GM21825 (cell line): Measurements from ENCODE around the gene SLC25A33.

ENCODE experiments used
- ATAC-seq: cut with Tn5 transposase; IDR thresholded peaks from one replicate; pipeline ENCODE4 v1.9.1; 2021; ENCODE audit warnings: mild to moderate bottlenecking, moderate library complexity; ENCODE audit not compliant: unreplicated experiment

SLC25A33 gene

DNA sequence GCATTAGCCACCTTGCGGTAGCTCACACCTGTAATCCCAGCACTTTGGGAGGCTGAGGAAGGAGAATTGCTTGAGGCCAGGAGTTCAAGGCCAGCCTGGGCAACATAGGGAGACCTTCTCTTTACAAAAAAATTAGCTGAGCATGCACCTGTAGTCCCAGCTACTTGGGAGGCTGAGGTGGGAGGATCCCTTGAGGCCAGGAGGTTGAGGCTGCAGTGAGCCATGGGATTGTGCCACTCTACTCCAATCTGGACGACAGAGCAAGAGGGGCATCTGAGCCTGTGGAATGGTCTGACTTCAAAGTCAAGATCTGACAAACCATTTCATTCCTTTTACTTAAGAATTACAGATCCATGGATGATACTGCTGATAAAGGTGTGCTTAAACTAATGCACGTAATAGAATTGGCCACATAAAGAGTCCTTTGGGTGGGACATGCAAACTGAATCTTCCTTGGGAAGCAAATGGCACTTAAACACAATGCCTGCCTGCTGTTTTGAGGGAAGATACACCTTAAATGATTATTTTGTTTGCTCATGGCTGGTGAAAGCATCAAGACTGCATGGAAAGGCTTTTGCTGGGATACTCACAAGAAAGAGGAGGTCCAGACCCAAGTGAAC is 47.0 kb downstream of the SLC25A33 start:
- ATAC-seq, result no peak

DNA sequence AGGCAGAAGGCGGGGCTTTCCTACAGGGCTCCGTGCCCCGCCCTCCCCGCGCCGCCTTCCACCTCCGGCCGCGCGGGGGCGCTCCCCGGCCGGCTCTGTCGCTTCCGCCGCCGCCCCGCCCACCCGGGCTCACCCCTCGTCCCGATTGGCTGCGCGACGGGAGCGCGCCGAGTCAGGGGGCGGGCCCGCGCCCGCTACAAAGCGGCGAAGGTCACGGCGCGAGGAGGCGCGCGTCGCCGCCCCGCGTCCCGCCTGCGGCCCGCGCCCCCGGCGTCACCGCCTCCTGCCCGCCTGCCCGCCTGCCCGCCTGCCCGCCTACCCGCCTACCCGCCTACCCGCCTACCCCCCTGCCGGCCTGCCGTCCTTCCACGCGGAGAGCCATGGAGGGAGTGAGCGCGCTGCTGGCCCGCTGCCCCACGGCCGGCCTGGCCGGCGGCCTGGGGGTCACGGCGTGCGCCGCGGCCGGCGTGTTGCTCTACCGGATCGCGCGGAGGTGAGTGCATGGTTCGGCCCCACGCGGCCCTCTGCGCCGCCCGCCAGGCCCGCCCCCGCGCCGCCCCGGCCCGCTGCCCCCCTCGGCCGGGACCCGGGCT is 49.4 kb downstream of the SLC25A33 start, which contains the start of gene TMEM201:
Gene TMEM201 (plus strand): TSS at position 361 of the 593 bp plus-strand sequence. CDS start 20 bp downstream, at position 381.
- ATAC-seq, result peak; percentile 74

DNA sequence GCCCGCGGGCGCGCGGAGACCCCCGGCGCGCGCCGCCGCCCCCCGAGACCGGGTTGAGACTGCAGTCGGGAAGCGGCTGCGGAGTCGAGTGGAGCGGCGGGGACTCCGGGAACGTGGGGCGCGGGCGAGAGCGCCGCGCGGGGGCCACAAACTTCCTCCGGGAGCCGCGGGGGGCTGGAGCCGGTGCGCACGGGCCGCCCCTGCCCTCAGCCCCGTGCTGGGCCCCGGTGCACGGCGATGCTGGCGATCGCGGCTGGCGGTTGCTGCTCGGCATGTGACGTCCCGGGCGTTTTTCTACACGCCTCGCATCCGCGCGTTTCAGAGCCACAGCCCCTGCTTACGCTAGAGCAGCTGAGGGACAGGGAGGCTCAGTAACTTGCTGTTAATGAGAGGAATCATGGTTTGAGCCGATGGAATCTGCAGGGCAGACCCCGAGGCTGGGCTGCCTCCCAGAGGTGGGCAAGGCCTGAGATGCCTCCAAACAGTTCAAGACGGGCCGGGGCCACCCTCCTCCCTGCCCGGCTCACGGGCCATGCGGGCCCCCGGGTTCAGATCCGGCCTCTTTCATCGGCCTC is 50.0 kb downstream of the SLC25A33 start:
- ATAC-seq, result peak; percentile 11

DNA sequence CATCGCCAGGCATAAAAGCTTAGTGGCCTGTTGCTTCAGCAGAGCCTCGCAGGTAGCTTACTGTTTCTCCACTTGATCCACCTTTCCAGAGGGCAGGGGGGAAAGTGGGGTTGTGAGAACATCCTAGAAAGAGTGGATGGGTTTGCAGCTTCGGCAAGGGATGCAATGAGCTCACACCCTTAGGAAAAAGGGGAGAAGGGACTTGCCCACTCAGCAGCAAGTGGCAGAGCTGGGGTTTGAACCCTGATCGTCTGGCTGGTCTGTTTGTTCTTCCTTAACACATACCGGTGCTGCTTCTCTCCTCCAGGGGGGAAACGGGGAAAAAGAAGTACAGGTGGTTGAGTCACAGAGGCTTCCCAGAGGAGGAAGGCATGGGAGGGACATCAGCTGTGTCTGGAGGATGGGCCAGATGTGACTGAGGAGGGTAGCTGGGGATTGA is 50.5 kb downstream of the SLC25A33 start:
- no peak for ATAC-seq

DNA sequence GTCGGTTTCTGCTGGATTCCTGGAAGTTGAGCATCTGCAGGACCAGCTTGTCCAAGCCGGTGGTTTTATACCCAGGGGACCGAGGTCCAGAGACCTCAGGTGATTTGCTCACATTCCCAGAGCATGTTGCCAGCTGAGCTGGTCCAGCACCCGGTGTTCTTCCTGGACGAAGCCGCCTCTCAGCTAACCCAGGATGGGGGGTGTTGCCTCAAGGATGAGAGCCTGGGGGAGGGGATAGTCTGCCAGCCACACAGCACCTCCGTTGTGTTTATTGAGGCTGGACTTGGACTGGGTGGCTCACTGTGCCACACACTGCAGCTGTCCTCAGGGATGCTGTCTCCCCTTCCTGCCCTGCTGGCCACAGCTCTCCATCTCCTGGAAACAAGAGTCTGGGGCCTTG is 50.9 kb downstream of the SLC25A33 start:
- ATAC-seq, result no peak

DNA sequence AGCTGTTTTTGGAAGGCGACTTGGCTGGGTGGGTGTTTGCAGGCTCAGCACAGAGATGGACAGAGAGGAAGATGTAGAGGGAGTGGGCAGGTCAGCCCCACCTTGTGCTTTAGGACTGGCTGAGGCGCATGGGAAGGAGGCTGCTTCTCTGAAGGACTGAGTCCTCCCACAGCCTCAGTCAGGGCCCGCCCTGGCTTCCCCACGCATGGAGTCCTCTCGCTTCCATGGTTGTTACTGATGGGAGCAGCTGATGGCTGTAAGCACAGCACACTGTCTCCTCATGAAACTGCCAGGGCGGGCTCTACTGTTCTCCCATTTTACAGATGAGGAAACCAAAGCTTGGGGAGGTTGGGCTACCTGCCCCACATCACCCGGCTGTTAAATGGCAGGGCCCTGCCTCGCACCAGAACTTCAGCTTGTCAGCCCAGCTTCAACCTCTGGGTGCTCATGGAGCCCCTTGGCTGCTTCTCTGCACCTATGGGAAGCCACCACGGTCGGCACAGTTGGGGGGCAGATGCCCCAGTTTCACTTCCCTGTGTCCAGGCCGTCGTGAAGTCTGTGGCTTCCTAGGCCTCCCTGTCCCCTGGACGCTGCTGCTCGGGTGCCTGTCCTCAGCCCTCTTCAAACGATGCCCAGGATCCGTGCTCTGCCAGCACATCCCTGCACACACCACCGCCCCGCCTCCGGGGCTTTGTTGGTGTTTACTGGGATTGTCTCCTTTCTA is 51.8 kb downstream of the SLC25A33 start:
- ATAC-seq, result no peak

DNA sequence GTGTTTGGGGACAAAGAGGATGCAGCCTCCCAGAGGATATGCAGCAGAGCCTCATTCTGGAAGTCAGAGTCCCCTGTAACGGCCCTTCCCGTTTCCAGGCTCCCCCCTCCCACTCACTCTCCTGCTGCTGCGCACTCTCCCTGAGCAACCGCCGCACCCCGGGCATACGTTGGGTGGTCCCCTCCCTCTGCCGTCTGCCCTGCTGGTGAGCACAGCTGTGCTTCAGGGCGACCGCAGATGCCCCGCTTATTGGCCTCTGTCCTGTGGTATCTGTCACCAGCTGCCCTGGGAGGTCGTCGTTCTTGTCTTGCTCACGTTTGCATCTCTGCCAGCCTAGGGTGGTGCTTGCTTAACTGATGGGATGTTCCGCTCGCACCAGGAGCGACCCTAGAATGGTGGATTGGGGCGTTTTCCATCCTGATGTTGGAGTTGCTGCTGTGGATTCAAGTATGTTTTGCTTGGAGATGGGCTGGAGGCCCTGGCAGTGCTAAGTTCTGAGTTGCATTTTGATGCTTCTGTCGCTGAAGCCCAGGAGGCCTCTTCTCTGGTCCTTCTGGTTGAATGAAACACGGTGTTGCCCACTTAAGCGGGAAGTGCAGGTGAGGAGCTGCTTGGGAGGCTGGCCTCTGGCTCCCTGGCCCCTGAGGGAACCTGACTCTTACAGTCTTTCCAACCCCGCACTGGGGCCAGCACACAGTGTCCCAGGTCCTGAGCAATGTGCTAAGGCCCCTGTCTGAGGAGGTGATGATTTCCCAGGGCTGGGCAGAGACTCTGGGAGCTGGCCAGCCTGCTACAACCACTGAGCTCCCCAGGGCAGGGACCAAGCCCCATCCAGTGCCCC is 52.6 kb downstream of the SLC25A33 start:
- no peak for ATAC-seq

DNA sequence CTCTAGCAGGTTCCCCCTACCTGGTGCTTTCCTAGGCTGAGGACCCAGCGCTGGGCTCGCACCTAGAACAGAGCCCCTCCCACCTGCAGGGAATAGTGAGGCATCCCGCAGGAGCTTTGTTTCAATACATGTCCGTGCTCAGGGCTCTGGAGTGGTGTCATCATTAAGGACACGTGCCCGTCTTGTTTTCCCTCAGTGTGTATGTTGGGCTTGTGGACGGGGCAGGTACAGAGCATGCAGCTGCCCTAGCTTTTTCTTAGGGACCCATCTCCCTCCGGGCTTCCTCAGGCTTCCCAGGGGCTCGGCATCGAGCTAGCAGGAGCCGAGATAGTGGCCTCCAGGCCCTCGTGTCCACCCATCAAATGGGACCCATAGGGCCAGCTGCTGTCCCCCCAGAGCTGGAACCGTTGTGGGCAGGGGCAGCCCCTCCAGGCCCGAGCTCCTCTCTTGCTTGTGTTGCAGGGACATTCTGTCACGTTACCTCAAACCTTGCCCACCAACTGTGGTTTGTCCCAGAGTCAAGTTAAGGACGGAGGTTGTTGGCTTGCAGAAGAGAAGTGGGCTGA is 53.3 kb downstream of the SLC25A33 start:
- no peak for ATAC-seq

DNA sequence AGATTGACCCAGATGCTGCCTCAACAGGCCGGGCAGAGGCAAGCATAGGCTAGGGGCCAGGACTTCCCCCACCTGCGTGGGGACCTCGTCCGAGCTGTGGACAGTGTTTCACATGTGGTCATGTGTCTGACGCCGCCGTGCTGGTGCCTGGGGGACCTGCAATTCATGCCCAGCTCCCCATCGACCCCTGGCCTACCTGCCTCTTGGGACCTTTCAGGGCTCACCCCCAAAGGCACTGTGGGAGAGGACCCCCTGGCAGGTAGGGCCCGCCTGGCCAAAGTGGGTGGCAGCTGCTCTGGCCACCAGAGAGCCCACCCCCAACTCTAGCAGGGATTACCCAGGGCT is 53.9 kb downstream of the SLC25A33 start:
- ATAC-seq, result no peak

DNA sequence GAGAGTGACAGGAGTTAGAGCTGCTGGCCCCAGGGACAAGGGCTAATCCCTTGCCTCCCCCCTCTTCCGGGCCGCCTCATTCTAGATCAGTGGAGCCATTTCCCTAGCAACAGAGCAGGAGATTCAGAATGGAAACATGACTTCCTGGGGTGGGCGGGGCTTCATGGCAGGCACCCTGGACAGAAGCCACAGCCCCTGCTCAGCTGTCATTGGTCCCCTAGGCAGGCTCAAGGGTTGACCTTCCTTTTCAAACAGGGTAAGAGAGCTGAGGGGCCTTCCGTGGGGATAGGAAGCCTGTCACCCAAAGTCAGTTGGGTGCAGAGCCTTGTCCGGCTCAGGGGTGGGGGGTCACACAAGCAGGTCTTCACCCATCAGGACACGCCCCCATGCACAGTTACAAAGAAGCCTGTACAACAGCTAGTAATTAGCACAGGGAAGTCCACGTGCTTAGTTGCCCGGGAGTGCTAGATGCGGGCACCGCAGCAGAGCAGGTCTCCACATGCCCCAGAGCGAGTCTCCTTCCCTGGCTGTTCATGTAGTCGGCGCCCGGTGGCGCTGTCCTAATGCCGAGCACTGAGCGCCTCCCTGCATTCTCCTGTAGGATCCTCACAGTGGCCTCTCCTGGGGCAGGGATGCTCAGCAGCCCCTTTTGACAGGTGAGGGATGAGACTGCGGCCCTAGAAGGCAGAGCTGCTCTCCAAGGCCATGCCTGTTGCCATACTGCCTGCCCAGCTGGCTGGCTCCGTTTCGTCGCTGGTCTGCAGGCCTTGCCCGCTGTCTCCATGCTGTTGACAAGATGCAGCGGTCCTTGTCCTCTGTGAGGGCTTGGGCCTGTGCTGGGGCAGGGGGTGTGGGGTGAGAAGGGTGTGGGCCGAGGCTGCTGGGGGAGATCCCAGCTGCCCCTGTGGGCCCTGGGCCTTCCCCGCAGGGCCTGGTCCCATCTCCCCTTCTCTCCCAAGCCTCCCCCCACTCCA is 54.5 kb downstream of the SLC25A33 start:
- no peak for ATAC-seq

DNA sequence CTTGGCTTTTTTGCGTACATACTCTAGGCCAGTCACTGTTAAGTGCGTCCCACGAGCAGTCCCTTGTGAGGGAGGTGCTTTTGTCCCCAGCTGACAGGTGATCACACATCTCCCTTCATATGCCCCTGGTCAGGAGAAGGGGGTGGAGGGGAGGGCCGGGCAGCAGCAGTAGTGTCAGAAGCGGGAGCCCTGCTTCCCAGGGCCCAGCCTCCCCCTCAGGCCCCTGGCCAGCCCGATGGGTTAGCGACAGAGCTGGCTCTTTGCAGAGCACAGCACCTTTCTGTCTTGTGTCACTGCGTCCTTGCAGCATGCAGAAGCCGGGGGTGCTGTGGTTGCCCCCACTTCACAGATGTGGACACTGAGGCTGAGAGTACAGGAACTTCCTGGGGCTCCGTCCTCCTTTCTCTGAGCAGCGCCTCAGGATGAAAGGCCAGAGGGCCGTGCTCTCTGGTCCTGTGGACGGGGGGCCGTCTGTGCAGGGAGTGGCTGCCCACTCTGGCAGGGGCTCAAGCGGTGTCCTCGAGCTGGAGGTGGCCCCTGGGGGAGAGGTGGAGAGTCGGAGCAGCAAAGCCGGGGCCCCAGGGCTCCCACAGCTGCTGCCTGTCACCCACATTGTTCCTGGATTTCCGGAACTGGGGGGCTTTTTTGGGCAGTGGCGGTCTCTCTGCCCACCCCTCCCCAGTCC is 55.3 kb downstream of the SLC25A33 start:
- ATAC-seq, result no peak

DNA sequence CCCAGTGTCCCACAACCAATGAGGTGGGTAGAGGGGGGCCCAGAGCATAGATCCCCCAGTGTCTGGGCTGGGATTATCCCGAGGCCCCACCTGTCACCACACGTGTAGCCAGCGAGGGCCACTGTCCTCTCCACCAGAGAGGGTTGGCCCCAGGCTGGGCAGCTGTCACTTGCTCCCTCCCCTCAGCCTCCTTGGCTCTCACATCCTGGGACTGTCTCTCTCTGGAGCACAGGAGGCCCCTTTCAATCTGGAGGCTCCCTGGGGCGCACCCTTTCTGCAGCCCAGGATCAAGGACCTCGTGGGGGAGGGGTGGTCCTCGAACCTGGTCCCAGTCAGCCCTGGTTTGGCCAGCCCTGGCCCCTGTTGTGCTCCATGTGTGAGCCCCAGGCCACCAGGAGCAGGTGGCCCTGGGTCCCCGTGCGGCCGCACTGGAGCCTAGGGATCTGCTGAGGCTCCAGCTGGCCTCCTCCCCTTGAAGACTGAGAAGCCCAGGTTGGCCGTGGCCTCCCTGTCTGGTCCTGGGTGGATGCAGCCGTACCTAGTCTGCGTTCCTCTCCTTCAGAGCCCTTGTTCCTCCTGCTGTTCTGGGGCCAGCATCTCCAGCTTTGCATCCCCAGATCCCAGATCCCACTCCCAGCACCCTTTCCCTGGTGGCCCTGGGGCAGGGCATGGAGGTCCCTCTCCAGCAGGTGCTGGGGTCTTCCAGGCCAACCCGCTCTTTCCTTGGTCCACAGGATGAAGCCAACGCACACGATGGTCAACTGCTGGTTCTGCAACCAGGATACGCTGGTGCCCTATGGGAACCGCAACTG is 56.1 kb downstream of the SLC25A33 start:
- ATAC-seq, result no peak

DNA sequence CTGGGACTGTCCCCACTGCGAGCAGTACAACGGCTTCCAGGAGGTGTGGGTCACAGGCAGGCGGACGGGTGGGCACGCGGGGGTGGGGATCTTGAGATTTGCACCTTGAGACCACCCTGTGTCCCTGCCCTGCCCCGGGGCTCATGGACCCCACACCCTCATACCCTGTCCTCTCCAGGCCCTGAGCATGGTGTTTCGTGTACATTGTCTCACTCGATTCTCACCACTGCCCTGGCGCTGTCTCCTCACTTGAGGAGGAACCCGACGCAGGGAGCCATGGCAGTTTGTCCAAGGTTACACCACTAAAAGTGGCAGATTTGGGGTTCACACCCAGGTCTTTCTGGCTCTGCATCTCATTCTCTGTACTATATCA is 56.7 kb downstream of the SLC25A33 start:
- ATAC-seq, result no peak

DNA sequence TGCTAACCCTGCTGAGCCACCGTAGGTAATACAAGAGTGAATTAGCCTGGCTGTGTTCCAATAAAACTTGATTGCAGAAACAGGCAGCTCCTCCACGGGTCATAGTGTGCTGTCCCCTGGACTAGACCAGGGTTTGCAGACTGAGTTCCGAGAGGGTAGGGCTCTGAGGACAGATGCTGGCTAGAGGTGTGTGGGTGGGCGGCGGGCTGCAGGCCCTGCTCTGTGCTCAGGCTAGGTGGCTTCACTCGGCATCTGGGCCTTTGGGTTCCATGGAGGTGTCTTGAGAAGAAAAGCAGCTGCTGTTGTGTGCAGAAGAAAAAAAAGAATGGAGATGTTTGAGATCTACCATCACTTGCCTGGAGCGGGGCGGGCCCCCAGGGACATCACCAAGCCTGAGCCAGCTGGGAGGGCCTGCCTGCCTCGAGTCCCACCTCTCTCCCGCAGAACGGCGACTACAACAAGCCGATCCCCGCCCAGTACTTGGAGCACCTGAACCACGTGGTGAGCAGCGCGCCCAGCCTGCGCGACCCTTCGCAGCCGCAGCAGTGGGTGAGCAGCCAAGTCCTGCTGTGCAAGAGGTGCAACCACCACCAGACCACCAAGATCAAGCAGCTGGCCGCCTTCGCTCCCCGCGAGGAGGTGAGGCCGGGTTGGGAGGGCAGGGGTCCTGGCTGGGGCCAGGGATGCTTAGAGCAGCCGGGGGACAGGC is 57.3 kb downstream of the SLC25A33 start:
- ATAC-seq, result no peak

DNA sequence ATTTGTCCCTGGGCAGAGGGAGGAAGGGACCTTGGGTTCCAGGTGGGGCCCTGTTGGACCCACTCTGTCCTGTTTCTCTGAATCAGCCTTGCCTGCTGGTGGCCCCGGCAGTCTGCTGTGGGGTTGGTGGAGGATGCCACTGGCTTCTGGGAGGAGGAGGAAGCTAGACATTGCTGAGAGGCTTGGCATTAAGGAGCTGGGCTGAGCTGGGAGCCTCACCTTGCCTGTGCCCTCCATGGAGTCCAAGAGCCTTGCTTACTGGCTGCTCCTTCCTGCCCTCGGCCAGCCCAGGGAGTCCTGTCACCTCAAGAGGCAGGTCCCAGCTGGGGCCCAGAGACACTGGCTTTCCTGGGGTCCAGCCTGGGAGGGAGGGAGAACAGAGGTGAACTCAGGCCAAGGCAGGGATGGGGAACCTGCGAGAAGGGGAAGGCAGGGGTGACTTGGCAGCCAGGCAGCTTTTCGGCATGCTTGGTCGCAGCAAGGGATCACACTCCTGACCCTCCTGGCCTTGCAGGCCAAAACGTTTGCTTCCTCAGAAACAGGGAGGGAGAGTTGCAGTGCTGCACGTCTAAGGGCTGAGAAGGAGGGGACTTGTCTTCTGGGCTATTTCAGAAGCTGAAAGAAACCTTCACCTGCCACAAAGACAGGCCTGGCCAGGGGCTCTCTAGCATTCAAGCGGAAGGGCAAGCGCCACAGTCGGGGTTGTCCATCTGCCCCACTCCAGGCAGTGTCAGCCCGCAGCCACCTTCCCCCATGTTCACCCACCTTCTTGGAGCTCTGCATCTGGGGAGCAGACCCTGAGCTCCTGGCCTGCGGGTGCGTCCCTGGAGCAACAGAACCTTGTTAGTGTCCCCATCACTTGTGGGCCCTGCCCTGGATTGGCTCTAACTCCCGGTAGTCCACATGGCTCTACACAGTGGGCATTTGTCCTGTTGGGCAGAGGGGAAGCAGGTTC is 58.4 kb downstream of the SLC25A33 start:
- no peak for ATAC-seq

DNA sequence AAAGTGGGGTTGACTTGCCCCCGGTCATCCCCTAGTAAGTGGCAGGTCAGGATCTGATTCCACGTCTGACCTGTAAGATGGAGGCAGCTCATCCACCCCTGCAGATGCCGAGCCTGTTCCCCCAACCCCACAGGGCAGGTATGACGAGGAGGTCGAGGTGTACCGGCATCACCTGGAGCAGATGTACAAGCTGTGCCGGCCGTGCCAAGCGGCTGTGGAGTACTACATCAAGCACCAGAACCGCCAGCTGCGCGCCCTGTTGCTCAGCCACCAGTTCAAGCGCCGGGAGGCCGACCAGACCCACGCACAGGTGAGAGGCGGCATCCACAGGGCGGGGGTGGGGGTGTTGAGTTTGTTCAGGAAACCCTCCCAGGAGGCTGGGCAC is 59.0 kb downstream of the SLC25A33 start:
- no peak for ATAC-seq
